ENCODE results near the gene TRMT1. TPM values are rescaled to one million over a fixed set of nuclear protein-coding genes. Genes with fewer than 3 reads are reported as not detected.

Gene TRMT1
- total and polyA plus RNA-seq, 2 donors (not counting 1 experiment from before 2014, with no cell fraction given), result 91.8 to 281 TPM

GRCh38 chr19:13160557-13160956, 44.0 kb upstream of the TRMT1 start:
- no peaks in the 10 kb centered on the region for H4K20me1 ChIP-seq (ENCODE audit: control insufficient read depth, insufficient read depth, low read length, poor library complexity, severe bottlenecking)
- H3K9ac ChIP-seq (ENCODE audit: low read length), result no peak overlapping the region
- H3K4me1 ChIP-seq (ENCODE audit: control insufficient read depth in 2 of 2, insufficient read depth in 2 of 2, low read length in 2 of 2), result peaks cover 85 to 97% of the 10 kb centered on the region in 2 donors
- Mint-ChIP-seq H3K27ac (peak overlapping the region; percentile 92), H3K4me3 (peak overlapping the region; percentile 66), H3K4me1 (peaks cover 66% of the 10 kb centered on the region), H3K9me3 (ENCODE audit: insufficient read depth) (no peaks in the 10 kb centered on the region), H3K27me3 (no peaks in the 10 kb centered on the region)
- intact Hi-C loops (cut with micrococcal nuclease), result loop anchor here (5.0 kb wide), 1 partner anchor 1222 kb away; the partner anchor contains the start of gene ADGRE5
- ChIA-PET POLR2A (interaction anchor here (0.9 to 1.3 kb wide), 3 partner anchors 8 to 55 kb away, joined by 3 to 6 read pairs (median 4); no protein-coding TSS in a partner anchor), CTCF (interaction anchor here (2.3 to 12.6 kb wide), 2 partner anchors 8 to 33 kb away, joined by 6 to 154 read pairs; no protein-coding TSS in a partner anchor)
- H2AFZ ChIP-seq (ENCODE audit: insufficient read depth, low read depth, low read length, poor library complexity, severe bottlenecking), result no peak overlapping the region
- TF ChIP-seq, protein P1, sequence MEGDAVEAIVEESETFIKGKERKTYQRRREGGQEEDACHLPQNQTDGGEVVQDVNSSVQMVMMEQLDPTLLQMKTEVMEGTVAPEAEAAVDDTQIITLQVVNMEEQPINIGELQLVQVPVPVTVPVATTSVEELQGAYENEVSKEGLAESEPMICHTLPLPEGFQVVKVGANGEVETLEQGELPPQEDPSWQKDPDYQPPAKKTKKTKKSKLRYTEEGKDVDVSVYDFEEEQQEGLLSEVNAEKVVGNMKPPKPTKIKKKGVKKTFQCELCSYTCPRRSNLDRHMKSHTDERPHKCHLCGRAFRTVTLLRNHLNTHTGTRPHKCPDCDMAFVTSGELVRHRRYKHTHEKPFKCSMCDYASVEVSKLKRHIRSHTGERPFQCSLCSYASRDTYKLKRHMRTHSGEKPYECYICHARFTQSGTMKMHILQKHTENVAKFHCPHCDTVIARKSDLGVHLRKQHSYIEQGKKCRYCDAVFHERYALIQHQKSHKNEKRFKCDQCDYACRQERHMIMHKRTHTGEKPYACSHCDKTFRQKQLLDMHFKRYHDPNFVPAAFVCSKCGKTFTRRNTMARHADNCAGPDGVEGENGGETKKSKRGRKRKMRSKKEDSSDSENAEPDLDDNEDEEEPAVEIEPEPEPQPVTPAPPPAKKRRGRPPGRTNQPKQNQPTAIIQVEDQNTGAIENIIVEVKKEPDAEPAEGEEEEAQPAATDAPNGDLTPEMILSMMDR (IDR thresholded peaks at IDR 0.05), result no peak
- no peak for TF ChIP-seq EZH2 (IDR thresholded peaks at IDR 0.05; ENCODE audit: borderline replicate concordance, insufficient read depth, low read depth, low read length, poor library complexity, severe bottlenecking)
- ATAC-seq (ENCODE audit: low read depth), result no peak
- WGBS (ENCODE audit: insufficient coverage), result 83% methylated on average over 1 of the region's 1 CpG
- no peaks in the 10 kb centered on the region for H3K27me3 ChIP-seq (replicated peaks in 1 of 4; ENCODE audit: control extremely low read depth in 1 of 4, control insufficient read depth in 3 of 4, insufficient read depth in 4 of 4, low read length in 3 of 4)
- DNase-seq, result no peak
- peaks cover 29% of the 10 kb centered on the region for H3K79me2 ChIP-seq (ENCODE audit: control insufficient read depth, insufficient read depth, low read length)
- H3K27ac ChIP-seq (ENCODE audit: low read length in 2 of 2), result peak overlapping the region; percentile 31 to 51
- no peaks in the 10 kb centered on the region for H3K36me3 ChIP-seq (replicated peaks in 1 of 2; ENCODE audit: control extremely low read depth in 1 of 2, control insufficient read depth in 1 of 2, extremely low read depth in 1 of 2, insufficient read depth in 2 of 2, low read length in 1 of 2)
- H3K4me3 ChIP-seq (ENCODE audit: control extremely low read depth in 1 of 5, extremely low read depth in 1 of 5, insufficient read depth in 1 of 5, low read depth in 2 of 5, low read length in 4 of 5), result no peak overlapping the region
- no peaks in the 10 kb centered on the region for H3K9me3 ChIP-seq (ENCODE audit: control extremely low read depth in 1 of 3, control insufficient read depth in 2 of 3, insufficient read depth in 1 of 3, low read length in 2 of 3)
- H3K4me2 ChIP-seq (replicated peaks; ENCODE audit: low read depth, low read length, poor library complexity, severe bottlenecking), result peak overlapping the region; percentile 37

- H3K27me3 ChIP-seq (replicated peaks in 1 of 4; ENCODE audit: control extremely low read depth in 1 of 4, control insufficient read depth in 3 of 4, insufficient read depth in 4 of 4, low read length in 3 of 4), result no peaks in the 10 kb centered on the region
- H2AFZ ChIP-seq (ENCODE audit: insufficient read depth, low read depth, low read length, poor library complexity, severe bottlenecking), result no peak overlapping the region
- H3K79me2 ChIP-seq (ENCODE audit: control insufficient read depth, insufficient read depth, low read length), result peaks cover 31% of the 10 kb centered on the region
- Mint-ChIP-seq H3K9me3 (ENCODE audit: insufficient read depth) (no peaks in the 10 kb centered on the region), H3K27ac (peak overlapping the region; percentile 70), H3K4me3 (peak overlapping the region; percentile 40), H3K4me1 (peaks cover 59% of the 10 kb centered on the region), H3K27me3 (no peaks in the 10 kb centered on the region)
- no peaks in the 10 kb centered on the region for H3K36me3 ChIP-seq (replicated peaks in 1 of 2; ENCODE audit: control extremely low read depth in 1 of 2, control insufficient read depth in 1 of 2, extremely low read depth in 1 of 2, insufficient read depth in 2 of 2, low read length in 1 of 2)
- intact Hi-C loops (cut with micrococcal nuclease), result loop anchor here (5.0 kb wide), 1 partner anchor 1223 kb away; the partner anchor contains the start of gene ADGRE5
- no peaks in the 10 kb centered on the region for H3K9me3 ChIP-seq (ENCODE audit: control extremely low read depth in 1 of 3, control insufficient read depth in 2 of 3, insufficient read depth in 1 of 3, low read length in 2 of 3)
- POLR2A ChIA-PET, result no interaction called here
- TF ChIP-seq EZH2 (IDR thresholded peaks at IDR 0.05; ENCODE audit: borderline replicate concordance, insufficient read depth, low read depth, low read length, poor library complexity, severe bottlenecking), result no peak
- TF ChIP-seq, protein P1 (IDR thresholded peaks at IDR 0.05), result no peak
- H3K4me2 ChIP-seq (replicated peaks; ENCODE audit: low read depth, low read length, poor library complexity, severe bottlenecking), result no peak overlapping the region
- H3K4me3 ChIP-seq (ENCODE audit: control extremely low read depth in 1 of 5, extremely low read depth in 1 of 5, insufficient read depth in 1 of 5, low read depth in 2 of 5, low read length in 4 of 5), result no peak overlapping the region
- peaks cover 7% of the 10 kb centered on the region for H4K20me1 ChIP-seq (ENCODE audit: control insufficient read depth, insufficient read depth, low read length, poor library complexity, severe bottlenecking)
- no peak for DNase-seq
- peaks cover 77 to 92% of the 10 kb centered on the region in 2 donors for H3K4me1 ChIP-seq (ENCODE audit: control insufficient read depth in 2 of 2, insufficient read depth in 2 of 2, low read length in 2 of 2)
- ATAC-seq (ENCODE audit: low read depth), result no peak
- H3K27ac ChIP-seq (ENCODE audit: low read length in 2 of 2), result peak overlapping the region in 1 of 2 donors; percentile 43
- no peak overlapping the region for H3K9ac ChIP-seq (ENCODE audit: low read length)
- no CpG with 5 or more reads among the region's 3 CpGs for WGBS (ENCODE audit: insufficient coverage)
- CTCF ChIA-PET, result interaction anchor here (1.0 to 12.6 kb wide), 2 partner anchors 17 to 34 kb away, joined by 3 to 154 read pairs; no protein-coding TSS in a partner anchor
Measured at GRCh38 chr19:13159713-13160112, 43.2 kb upstream of the TRMT1 start.

Data from B cell (primary cell).